SK-N-SH (cell line): ENCODE data around the gene IL1RAP. TPM values are rescaled to one million over a fixed set of nuclear protein-coding genes. Genes with fewer than 3 reads are reported as not detected.

ENCODE experiments used
- CTCF ChIA-PET: fragments of 300-600, 350-600 bp; formaldehyde crosslinking; extraction: SDS; loops from one replicate; lab custom pipeline; 2021; lab: Yijun Ruan, JAX
- POLR2A ChIA-PET: fragments of 350-600 bp; sonication (Branson Sonifier 250); formaldehyde crosslinking; extraction: SDS; loops from one replicate; lab custom pipeline; 2020; ENCODE audit warnings: antibody characterized with exemption, inconsistent platforms; lab: Yijun Ruan, JAX
- DNase-seq: peaks from one replicate; pipeline ENCODE4 v3.0.0; 2012
- H2AFZ ChIP-seq: fragments of 200-600 bp; sonication (generic); 2 replicates; pipeline ENCODE4 v1.8.1; 2016; ENCODE audit warnings: antibody characterized with exemption, mild to moderate bottlenecking, low read depth
- H3F3A ChIP-seq: fragments of 200-600 bp; sonication (generic); replicated peaks from 2 replicates; pipeline ENCODE3; 2016; ENCODE audit warnings: antibody characterized with exemption, mild to moderate bottlenecking; ENCODE audit not compliant: insufficient read depth
- H3K27ac ChIP-seq, 2 experiments: fragments of 200-500 bp in 1 of 2; fragments of 200-600 bp in 1 of 2; sonication (Bioruptor generic) in 1 of 2; sonication (generic), shearing (Covaris generic) in 1 of 2; 2 replicates each; pipeline versions ENCODE4 v1.5.1 to v1.6.1; 2014 to 2016; ENCODE audit warnings: low read depth in 2 of 2, inconsistent platforms in 1 of 2, low read length in 1 of 2, mild to moderate bottlenecking in 1 of 2, mixed read lengths in 1 of 2
- H3K27me3 ChIP-seq: fragments of 200-600 bp; sonication (generic), shearing (Covaris generic); 2 replicates; pipeline ENCODE4 v1.6.1; 2016; ENCODE audit warnings: mixed run types; ENCODE audit not compliant: insufficient read depth
- H3K36me3 ChIP-seq, 2 experiments: fragments of 200-500 bp in 1 of 2; fragments of 200-600 bp in 1 of 2; sonication (Bioruptor generic) in 1 of 2; sonication (generic) in 1 of 2; replicated peaks in 1 of 2; 2 replicates each; pipeline versions ENCODE3 to v1.5.1; 2014 to 2016; ENCODE audit warnings: low read length in 1 of 2, mild to moderate bottlenecking in 1 of 2; ENCODE audit not compliant: insufficient read depth in 2 of 2, control insufficient read depth in 1 of 2
- H3K4me1 ChIP-seq, 2 experiments: fragments of 200-500 bp in 1 of 2; fragments of 200-600 bp in 1 of 2; sonication (Bioruptor generic) in 1 of 2; sonication (generic), shearing (Covaris generic) in 1 of 2; 2 replicates each; pipeline versions ENCODE4 v1.5.1 to v1.6.1; 2014 to 2016; ENCODE audit warnings: low read depth in 1 of 2, low read length in 1 of 2, mixed run types in 1 of 2; ENCODE audit not compliant: insufficient read depth in 2 of 2, control insufficient read depth in 1 of 2
- H3K4me2 ChIP-seq: fragments of 200-600 bp; sonication (generic), shearing (Covaris generic); 2 replicates; pipeline ENCODE4 v1.6.1; 2017; ENCODE audit warnings: mixed run types
- H3K4me3 ChIP-seq, 2 experiments: fragments of 200-500 bp in 1 of 2; fragments of 200-600 bp in 1 of 2; sonication (Bioruptor generic) in 1 of 2; sonication (generic), shearing (Covaris generic) in 1 of 2; 2 replicates each; pipeline versions ENCODE4 v1.5.1 to v1.8.1; 2014 to 2016; ENCODE audit warnings: low read depth in 2 of 2, inconsistent platforms in 1 of 2, low read length in 1 of 2, mild to moderate bottlenecking in 1 of 2, mixed read lengths in 1 of 2, moderate library complexity in 1 of 2
- H3K79me2 ChIP-seq: fragments of 200-600 bp; sonication (generic); 2 replicates; pipeline ENCODE4 v1.8.1; 2017; ENCODE audit warnings: mild to moderate bottlenecking; ENCODE audit not compliant: insufficient read depth
- H3K9ac ChIP-seq: fragments of 200-600 bp; sonication (generic); 2 replicates; pipeline ENCODE4 v1.6.1; 2017; ENCODE audit warnings: mixed run types
- H3K9me2 ChIP-seq: fragments of 200-600 bp; sonication (generic); 2 replicates; pipeline ENCODE4 v1.6.1; 2017; ENCODE audit warnings: mixed run types
- H3K9me3 ChIP-seq: fragments of 200-600 bp; sonication (generic); 2 replicates; pipeline ENCODE4 v1.6.1; 2017; ENCODE audit warnings: mixed run types, mild to moderate bottlenecking, moderate library complexity
- H4K20me1 ChIP-seq: fragments of 200-600 bp; sonication (generic); 2 replicates; pipeline ENCODE4 v1.6.1; 2017; ENCODE audit warnings: mild to moderate bottlenecking, mixed run types; ENCODE audit not compliant: insufficient read depth
- ELF1 ChIP-seq: IDR thresholded peaks from 2 replicates; pipeline ENCODE4 v1.4.0; 2012
- MEF2A ChIP-seq: IDR thresholded peaks from 2 replicates; pipeline ENCODE4 v1.4.0; 2012; ENCODE audit warnings: low read depth, borderline replicate concordance
- MXI1 ChIP-seq: IDR thresholded peaks from 2 replicates; pipeline ENCODE4 v1.6.1; 2012; ENCODE audit warnings: mild to moderate bottlenecking, low read depth, low read length, improper control_type of control experiment
- NFIC ChIP-seq: IDR thresholded peaks from 2 replicates; pipeline ENCODE4 v1.4.0; 2012; ENCODE audit warnings: borderline replicate concordance
- POLR2AphosphoS5 ChIP-seq: IDR thresholded peaks from 2 replicates; pipeline ENCODE4 v1.6.1; 2012; ENCODE audit warnings: low read depth, low read length
- RAD21 ChIP-seq: IDR thresholded peaks from 2 replicates; pipeline ENCODE4 v1.6.1; 2012; ENCODE audit warnings: mild to moderate bottlenecking, low read length
- RFX5 ChIP-seq: IDR thresholded peaks from 2 replicates; pipeline ENCODE4 v1.6.1; 2012; ENCODE audit warnings: mild to moderate bottlenecking, improper control_type of control experiment, low read length
- TAF1 ChIP-seq: IDR thresholded peaks from 2 replicates; pipeline ENCODE4 v1.6.1; 2012; ENCODE audit warnings: low read depth, mild to moderate bottlenecking, low read length, moderate library complexity, borderline replicate concordance
- WGBS: methylation state at CpG from one replicate; pipeline ENCODE4 v1.1.6; 2017; ENCODE audit warnings: low lambda C conversion rate; 5-methylcytosine and 5-hydroxymethylcytosine counted together
- polyA plus RNA-seq, 3 experiments: library from polyadenylated mRNA; depleted of rRNA; stranded (reverse); fragments of >200 nt; gene quantifications; 2 replicates each; pipeline ENCODE4 v1.2.3, GENCODE V29; 2012
- TF ChIP-seq, protein P1 (sequence below): fragments of 200-600 bp; sonication (generic); IDR thresholded peaks from 2 replicates; pipeline ENCODE4 v1.6.1; 2017; ENCODE audit warnings: antibody characterized with exemption, mild to moderate bottlenecking, moderate library complexity
- TF ChIP-seq, protein P2 (sequence below): fragments of 150-350 bp; IDR thresholded peaks from 2 replicates; pipeline ENCODE4 v1.6.1; 2016; ENCODE audit warnings: mild to moderate bottlenecking, low read depth, low read length
- TF ChIP-seq, protein P3 (sequence below): IDR thresholded peaks from 2 replicates; pipeline ENCODE4; 2012
- TF ChIP-seq, protein P4 (sequence below): IDR thresholded peaks from 2 replicates; pipeline ENCODE4 v1.6.1; 2012; ENCODE audit warnings: mild to moderate bottlenecking, low read depth, low read length, moderate library complexity
- TF ChIP-seq, protein P5 (sequence below): IDR thresholded peaks from 2 replicates; pipeline ENCODE4 v1.4.0; 2012; ENCODE audit warnings: low read depth

Gene IL1RAP
- polyA plus RNA-seq, 1 of the 3 experiments (the other 2 are of a cell fraction) = 7.6 TPM

DNA sequence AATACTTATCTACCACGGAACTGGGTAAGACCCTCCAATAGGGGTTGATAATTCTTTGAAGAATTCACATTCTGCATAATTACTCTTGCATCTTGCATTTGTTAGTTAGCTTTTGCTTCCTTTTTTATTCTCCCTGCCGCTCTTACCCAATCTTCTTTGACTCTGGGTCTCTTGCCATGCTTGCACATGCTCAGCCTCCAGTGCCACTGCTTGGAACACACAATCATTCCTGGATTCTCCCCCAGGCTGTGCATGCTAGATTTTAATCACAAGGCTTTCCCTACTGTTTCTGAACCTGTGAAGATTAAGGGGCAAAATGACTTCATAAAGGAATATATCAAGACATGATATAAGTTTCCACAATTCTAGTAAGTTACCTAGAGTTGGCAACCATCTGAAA is 133.1 kb downstream of the IL1RAP start:
- no peak overlapping the region for H3K4me2 ChIP-seq
- ChIA-PET POLR2A (no interaction called here), CTCF (no interaction called here)
- no peaks in the 10 kb centered on the region for H3K9me3 ChIP-seq
- no peak for TF ChIP-seq TAF1
- no peak for TF ChIP-seq NFIC
- no peak for TF ChIP-seq ELF1
- no peak for TF ChIP-seq MXI1
- TF ChIP-seq, protein P1, sequence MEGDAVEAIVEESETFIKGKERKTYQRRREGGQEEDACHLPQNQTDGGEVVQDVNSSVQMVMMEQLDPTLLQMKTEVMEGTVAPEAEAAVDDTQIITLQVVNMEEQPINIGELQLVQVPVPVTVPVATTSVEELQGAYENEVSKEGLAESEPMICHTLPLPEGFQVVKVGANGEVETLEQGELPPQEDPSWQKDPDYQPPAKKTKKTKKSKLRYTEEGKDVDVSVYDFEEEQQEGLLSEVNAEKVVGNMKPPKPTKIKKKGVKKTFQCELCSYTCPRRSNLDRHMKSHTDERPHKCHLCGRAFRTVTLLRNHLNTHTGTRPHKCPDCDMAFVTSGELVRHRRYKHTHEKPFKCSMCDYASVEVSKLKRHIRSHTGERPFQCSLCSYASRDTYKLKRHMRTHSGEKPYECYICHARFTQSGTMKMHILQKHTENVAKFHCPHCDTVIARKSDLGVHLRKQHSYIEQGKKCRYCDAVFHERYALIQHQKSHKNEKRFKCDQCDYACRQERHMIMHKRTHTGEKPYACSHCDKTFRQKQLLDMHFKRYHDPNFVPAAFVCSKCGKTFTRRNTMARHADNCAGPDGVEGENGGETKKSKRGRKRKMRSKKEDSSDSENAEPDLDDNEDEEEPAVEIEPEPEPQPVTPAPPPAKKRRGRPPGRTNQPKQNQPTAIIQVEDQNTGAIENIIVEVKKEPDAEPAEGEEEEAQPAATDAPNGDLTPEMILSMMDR = no peak
- no peak for TF ChIP-seq POLR2AphosphoS5
- TF ChIP-seq MEF2A = no peak
- TF ChIP-seq RFX5 = no peak
- no peak for TF ChIP-seq RAD21
- TF ChIP-seq, protein P2, sequence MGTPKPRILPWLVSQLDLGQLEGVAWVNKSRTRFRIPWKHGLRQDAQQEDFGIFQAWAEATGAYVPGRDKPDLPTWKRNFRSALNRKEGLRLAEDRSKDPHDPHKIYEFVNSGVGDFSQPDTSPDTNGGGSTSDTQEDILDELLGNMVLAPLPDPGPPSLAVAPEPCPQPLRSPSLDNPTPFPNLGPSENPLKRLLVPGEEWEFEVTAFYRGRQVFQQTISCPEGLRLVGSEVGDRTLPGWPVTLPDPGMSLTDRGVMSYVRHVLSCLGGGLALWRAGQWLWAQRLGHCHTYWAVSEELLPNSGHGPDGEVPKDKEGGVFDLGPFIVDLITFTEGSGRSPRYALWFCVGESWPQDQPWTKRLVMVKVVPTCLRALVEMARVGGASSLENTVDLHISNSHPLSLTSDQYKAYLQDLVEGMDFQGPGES = no peak
- TF ChIP-seq, protein P3, sequence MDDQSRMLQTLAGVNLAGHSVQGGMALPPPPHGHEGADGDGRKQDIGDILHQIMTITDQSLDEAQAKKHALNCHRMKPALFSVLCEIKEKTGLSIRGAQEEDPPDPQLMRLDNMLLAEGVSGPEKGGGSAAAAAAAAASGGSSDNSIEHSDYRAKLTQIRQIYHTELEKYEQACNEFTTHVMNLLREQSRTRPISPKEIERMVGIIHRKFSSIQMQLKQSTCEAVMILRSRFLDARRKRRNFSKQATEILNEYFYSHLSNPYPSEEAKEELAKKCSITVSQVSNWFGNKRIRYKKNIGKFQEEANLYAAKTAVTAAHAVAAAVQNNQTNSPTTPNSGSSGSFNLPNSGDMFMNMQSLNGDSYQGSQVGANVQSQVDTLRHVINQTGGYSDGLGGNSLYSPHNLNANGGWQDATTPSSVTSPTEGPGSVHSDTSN = no peak
- TF ChIP-seq, protein P4, sequence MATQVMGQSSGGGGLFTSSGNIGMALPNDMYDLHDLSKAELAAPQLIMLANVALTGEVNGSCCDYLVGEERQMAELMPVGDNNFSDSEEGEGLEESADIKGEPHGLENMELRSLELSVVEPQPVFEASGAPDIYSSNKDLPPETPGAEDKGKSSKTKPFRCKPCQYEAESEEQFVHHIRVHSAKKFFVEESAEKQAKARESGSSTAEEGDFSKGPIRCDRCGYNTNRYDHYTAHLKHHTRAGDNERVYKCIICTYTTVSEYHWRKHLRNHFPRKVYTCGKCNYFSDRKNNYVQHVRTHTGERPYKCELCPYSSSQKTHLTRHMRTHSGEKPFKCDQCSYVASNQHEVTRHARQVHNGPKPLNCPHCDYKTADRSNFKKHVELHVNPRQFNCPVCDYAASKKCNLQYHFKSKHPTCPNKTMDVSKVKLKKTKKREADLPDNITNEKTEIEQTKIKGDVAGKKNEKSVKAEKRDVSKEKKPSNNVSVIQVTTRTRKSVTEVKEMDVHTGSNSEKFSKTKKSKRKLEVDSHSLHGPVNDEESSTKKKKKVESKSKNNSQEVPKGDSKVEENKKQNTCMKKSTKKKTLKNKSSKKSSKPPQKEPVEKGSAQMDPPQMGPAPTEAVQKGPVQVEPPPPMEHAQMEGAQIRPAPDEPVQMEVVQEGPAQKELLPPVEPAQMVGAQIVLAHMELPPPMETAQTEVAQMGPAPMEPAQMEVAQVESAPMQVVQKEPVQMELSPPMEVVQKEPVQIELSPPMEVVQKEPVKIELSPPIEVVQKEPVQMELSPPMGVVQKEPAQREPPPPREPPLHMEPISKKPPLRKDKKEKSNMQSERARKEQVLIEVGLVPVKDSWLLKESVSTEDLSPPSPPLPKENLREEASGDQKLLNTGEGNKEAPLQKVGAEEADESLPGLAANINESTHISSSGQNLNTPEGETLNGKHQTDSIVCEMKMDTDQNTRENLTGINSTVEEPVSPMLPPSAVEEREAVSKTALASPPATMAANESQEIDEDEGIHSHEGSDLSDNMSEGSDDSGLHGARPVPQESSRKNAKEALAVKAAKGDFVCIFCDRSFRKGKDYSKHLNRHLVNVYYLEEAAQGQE = no peak
- TF ChIP-seq, protein P5, sequence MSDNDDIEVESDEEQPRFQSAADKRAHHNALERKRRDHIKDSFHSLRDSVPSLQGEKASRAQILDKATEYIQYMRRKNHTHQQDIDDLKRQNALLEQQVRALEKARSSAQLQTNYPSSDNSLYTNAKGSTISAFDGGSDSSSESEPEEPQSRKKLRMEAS = no peak
- no peaks in the 10 kb centered on the region for H3F3A ChIP-seq
- H3K36me3 ChIP-seq = no peaks in the 10 kb centered on the region
- no peaks in the 10 kb centered on the region for H3K27me3 ChIP-seq
- no peaks in the 10 kb centered on the region for H4K20me1 ChIP-seq
- no peaks in the 10 kb centered on the region for H3K9me2 ChIP-seq
- H3K9ac ChIP-seq = no peak overlapping the region
- no peaks in the 10 kb centered on the region for H3K4me1 ChIP-seq
- WGBS = 34% methylated on average over 2 of the region's 2 CpGs
- no peak overlapping the region for H3K27ac ChIP-seq
- no peak overlapping the region for H3K4me3 ChIP-seq
- H2AFZ ChIP-seq = no peak overlapping the region
- H3K79me2 ChIP-seq = no peaks in the 10 kb centered on the region
- DNase-seq = no peak
